Measurements from ENCODE around the gene FAM9C.
A peak's percentile ranks its signal among the peaks of the same experiment; 100 is the strongest.

The FAM9C gene

DNA sequence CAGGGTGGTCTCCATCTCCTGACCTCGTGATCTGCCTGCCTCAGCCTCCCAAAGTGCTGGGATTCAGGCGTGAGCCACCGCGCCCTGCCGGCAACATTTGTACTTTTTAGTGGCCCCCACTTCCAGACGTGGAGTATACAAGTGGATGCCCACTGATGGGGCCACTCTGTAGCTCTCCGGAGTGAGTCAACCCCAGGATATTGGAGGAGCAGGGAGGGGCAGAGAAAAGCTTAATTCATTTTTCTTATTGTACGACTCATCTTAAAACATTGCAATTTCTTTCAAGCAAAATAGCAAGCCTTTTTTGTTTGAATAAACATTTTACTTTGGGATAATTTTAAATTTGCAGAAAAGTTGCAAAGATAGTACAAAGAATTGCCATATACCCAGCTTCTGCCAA is 34.6 kb downstream of the FAM9C start:
- TF ChIP-seq, protein P1, sequence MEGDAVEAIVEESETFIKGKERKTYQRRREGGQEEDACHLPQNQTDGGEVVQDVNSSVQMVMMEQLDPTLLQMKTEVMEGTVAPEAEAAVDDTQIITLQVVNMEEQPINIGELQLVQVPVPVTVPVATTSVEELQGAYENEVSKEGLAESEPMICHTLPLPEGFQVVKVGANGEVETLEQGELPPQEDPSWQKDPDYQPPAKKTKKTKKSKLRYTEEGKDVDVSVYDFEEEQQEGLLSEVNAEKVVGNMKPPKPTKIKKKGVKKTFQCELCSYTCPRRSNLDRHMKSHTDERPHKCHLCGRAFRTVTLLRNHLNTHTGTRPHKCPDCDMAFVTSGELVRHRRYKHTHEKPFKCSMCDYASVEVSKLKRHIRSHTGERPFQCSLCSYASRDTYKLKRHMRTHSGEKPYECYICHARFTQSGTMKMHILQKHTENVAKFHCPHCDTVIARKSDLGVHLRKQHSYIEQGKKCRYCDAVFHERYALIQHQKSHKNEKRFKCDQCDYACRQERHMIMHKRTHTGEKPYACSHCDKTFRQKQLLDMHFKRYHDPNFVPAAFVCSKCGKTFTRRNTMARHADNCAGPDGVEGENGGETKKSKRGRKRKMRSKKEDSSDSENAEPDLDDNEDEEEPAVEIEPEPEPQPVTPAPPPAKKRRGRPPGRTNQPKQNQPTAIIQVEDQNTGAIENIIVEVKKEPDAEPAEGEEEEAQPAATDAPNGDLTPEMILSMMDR (conservative IDR thresholded peaks at IDR 0.05; ENCODE audit: low read length) = no peak
- H3K4me3 ChIP-seq (ENCODE audit: low read length) = no peak overlapping the region
- no peak for DNase-seq (ENCODE audit: low read depth)

GRCh38 chrX:13009273-13009672 is 35.1 kb downstream of the FAM9C start:
- DNase-seq (ENCODE audit: low read depth) = peak; percentile 68
- TF ChIP-seq, protein P1 (conservative IDR thresholded peaks at IDR 0.05; ENCODE audit: low read length) = no peak
- no peak overlapping the region for H3K4me3 ChIP-seq (ENCODE audit: low read length)

- no peak overlapping the region for H3K4me3 ChIP-seq (ENCODE audit: low read length)
- no peak for DNase-seq (ENCODE audit: low read depth)
- TF ChIP-seq, protein P1 (conservative IDR thresholded peaks at IDR 0.05; ENCODE audit: low read length) = no peak
Observed at GRCh38 chrX:13008851-13009250, 35.6 kb downstream of the FAM9C start.

DNA sequence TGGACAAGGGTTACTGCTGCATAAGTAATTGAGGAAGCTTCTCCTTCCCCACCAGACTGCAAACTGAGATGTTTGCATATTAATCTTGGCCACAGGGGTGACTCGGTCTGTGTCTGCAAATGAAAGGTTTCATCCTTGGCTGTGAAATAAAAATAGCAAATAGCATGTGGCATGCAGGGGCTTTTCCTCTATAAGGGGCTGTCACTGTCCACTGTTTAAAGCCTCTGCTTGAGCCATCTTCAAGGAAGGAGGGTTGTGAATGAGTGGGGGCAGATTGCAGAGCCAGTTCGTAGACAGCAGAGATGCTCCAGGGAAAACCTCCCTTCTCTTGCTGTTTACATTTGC is 36.3 kb downstream of the FAM9C start:
- TF ChIP-seq, protein P1 (conservative IDR thresholded peaks at IDR 0.05; ENCODE audit: low read length) = no peak
- no peak for DNase-seq (ENCODE audit: low read depth)
- no peak overlapping the region for H3K4me3 ChIP-seq (ENCODE audit: low read length)

- no peak overlapping the region for H3K4me3 ChIP-seq (ENCODE audit: low read length)
- DNase-seq (ENCODE audit: low read depth) = peak; percentile 71
- TF ChIP-seq, protein P1 (conservative IDR thresholded peaks at IDR 0.05; ENCODE audit: low read length) = no peak
Observed at GRCh38 chrX:13007519-13008188, 36.8 kb downstream of the FAM9C start.

DNA sequence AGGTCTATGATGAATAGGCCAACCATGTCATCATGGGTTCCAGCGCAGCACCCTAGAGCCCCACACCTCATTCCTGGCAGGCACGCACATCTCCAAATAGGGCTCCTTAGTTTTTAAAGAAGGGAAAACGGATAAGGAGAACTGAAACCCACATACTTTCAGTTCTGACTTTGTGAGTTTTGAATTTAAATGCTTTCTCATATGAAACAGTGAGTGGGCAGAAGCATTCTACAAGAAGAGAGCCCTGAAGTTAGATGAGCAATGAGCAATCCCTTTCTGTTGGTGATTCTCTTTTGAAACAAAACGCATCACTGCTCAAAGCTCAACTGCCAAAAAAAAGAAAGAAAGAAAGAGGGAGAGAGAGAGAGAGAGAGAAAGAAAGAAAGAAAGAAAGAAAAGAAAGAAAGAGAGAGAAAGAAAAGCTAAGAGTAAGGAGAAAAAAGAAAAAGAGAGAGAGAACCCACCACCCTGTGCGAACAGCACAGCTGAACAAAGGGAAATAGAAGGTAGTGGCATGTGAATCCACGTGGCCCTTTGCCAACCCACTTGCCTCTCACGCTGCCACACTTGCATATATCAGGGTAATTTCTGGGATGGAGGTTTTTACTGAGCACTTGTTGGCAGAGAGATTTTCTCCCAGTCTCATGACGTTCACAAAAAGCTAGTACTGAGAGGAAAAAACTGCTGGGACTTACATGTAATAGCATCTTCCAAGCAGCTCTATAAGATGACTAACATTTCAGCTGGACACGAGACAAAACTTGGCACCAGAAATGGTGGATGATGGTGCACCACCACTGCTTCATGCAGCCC is 38.6 kb downstream of the FAM9C start:
- DNase-seq (ENCODE audit: low read depth) = peak; percentile 26
- TF ChIP-seq, protein P1 (conservative IDR thresholded peaks at IDR 0.05; ENCODE audit: low read length) = no peak
- H3K4me3 ChIP-seq (ENCODE audit: low read length) = no peak overlapping the region

Measured in AG10803 (cell line).